WERI-Rb-1 (cell line): ENCODE data around the gene TEK.

Source experiments
- DNase-seq: peaks from one replicate; pipeline ENCODE4 v3.0.0-alpha.2; 2020
- H3K27ac ChIP-seq: fragments of 250-450 bp; sonication (Bioruptor Pico); 2 replicates; pipeline ENCODE4 v1.5.1; 2020; ENCODE audit warnings: mild to moderate bottlenecking, moderate library complexity
- H3K27me3 ChIP-seq: fragments of 250-450 bp; sonication (Bioruptor Pico); 2 replicates; pipeline ENCODE4 v1.5.1; 2021; ENCODE audit warnings: mild to moderate bottlenecking, low read depth, moderate library complexity; ENCODE audit not compliant: insufficient read depth, severe bottlenecking
- H3K36me3 ChIP-seq: fragments of 250-450 bp; sonication (Bioruptor Pico); 2 replicates; pipeline ENCODE4 v1.5.1; 2020; ENCODE audit warnings: mild to moderate bottlenecking, moderate library complexity
- H3K4me3 ChIP-seq: 2 replicates; pipeline ENCODE4 v1.5.1; 2011; ENCODE audit warnings: low read depth, mild to moderate bottlenecking, control low read depth, low read length
- H3K9me3 ChIP-seq: fragments of 250-450 bp; sonication (Bioruptor Pico); 2 replicates; pipeline ENCODE4 v1.5.1; 2021; ENCODE audit warnings: mild to moderate bottlenecking, moderate library complexity; ENCODE audit not compliant: severe bottlenecking
- TF ChIP-seq, protein P1 (sequence below): IDR thresholded peaks from 2 replicates; pipeline ENCODE4 v1.5.1; 2011; ENCODE audit warnings: low read depth, mild to moderate bottlenecking, control low read depth, inconsistent platforms, low read length

Gene TEK

DNA sequence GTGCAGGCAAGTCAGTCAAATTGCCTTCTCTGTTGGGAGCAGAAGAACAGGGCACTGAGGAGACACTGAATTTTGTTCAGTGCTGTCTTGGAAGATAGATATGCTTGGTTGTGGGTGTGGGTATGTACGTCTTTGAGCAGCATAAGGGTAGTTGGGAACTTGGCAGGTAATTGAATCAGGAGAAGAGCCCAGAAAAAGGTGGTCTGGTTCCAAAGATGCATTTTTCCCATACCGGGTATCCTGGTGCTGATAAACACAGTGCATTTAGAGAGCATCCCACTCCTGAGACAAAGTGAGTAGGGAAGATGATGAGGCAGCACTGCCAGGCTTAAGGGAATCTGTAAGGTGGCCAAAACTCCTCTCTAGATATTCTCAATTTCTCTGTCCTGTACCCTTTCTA lies 40.6 kb downstream of the TEK start:
- Histone ChIP-seq H3K27me3 (no peaks in the 10 kb centered on the region), H3K27ac (no peak overlapping the region), H3K36me3 (no peaks in the 10 kb centered on the region), H3K9me3 (no peaks in the 10 kb centered on the region), H3K4me3 (no peak overlapping the region)
- no peak for DNase-seq
- TF ChIP-seq, protein P1, sequence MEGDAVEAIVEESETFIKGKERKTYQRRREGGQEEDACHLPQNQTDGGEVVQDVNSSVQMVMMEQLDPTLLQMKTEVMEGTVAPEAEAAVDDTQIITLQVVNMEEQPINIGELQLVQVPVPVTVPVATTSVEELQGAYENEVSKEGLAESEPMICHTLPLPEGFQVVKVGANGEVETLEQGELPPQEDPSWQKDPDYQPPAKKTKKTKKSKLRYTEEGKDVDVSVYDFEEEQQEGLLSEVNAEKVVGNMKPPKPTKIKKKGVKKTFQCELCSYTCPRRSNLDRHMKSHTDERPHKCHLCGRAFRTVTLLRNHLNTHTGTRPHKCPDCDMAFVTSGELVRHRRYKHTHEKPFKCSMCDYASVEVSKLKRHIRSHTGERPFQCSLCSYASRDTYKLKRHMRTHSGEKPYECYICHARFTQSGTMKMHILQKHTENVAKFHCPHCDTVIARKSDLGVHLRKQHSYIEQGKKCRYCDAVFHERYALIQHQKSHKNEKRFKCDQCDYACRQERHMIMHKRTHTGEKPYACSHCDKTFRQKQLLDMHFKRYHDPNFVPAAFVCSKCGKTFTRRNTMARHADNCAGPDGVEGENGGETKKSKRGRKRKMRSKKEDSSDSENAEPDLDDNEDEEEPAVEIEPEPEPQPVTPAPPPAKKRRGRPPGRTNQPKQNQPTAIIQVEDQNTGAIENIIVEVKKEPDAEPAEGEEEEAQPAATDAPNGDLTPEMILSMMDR: no peak

DNA sequence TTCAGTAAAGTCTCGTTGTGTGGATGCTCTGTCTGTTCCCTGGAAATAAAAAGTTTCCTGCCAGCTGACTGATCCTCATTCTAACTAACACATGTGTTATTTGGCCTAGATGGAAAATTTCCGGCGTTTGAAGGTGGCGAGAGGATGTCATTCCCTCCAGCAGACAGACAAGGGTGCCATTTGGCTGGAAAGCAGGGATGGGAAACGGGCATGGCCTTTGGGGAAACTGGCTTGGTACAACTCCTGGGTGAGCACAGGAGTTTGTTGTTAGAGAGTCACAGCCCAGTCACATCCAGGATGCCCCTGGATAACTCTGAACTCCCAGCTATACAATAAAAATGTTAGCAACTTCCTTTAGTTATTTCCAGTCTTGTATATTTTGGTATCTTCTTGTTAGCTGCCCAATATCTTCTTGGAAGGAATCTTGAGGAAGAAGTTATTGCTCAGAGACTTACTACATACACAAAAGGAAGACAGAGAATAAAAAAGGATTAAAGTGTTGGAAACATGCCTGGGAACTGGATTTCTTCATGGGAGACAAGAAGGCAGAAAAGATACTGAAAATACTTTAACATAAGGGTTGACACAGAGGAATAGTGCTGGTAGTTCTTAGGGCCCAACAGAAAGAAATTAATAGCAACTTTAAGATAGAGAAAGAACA lies 41.9 kb downstream of the TEK start:
- Histone ChIP-seq H3K27me3 (no peaks in the 10 kb centered on the region), H3K4me3 (no peak overlapping the region), H3K9me3 (no peaks in the 10 kb centered on the region), H3K36me3 (no peaks in the 10 kb centered on the region), H3K27ac (no peak overlapping the region)
- DNase-seq: no peak
- TF ChIP-seq, protein P1: no peak

DNA sequence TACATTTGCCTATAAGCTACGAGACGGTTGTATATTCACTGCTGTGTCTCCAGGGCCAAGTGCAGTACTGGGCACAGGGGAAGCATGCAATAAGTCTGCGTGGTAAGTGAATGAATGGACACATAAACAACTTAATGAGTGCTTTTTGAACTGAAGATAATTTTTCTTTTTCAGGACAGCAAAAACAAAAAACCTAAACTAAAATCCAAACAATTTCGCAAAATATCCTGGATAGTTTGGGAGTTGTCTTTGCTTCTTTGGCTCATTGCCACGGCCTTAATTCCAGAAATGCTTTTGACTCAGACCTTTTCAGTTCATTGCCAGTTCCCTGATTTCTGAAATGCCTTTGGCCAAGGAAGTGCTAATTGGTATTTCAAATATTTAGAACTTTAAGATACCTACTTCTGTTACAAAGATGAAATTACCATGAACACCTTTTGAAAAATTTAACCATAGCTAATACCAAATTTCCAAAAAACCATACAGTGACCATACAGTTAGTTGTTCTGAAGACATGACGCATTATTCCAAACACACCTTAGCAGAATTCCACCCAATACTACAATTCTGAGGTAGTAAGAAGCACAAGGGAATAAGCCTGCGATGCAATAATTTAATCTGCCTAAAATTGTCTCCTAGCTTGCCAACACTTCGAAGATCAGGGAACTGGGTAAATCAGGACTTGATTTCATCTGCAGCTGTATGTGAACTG lies 42.8 kb downstream of the TEK start:
- Histone ChIP-seq H3K27me3 (no peaks in the 10 kb centered on the region), H3K9me3 (no peaks in the 10 kb centered on the region), H3K4me3 (no peak overlapping the region), H3K27ac (no peak overlapping the region), H3K36me3 (no peaks in the 10 kb centered on the region)
- no peak for DNase-seq
- TF ChIP-seq, protein P1: no peak

DNA sequence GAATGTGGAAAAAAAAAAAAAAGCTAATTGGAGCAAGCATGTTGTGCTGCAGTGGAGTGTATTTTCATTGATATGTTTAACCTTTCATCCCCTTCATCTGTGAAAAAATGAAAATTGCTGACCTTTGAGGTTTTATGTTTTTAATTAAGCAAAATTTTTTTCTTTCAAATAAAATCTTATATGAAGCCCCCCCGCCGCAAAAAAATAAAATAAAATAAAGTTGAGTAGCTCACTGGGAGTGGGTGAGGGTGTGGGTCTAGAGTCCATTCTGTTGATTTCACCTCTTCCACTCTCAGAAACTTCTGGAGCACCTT lies 43.3 kb downstream of the TEK start:
- no peak for DNase-seq
- H3K4me3 ChIP-seq: no peak overlapping the region
- no peaks in the 10 kb centered on the region for H3K36me3 ChIP-seq
- H3K27me3 ChIP-seq: no peaks in the 10 kb centered on the region
- TF ChIP-seq, protein P1: no peak
- no peak overlapping the region for H3K27ac ChIP-seq
- no peaks in the 10 kb centered on the region for H3K9me3 ChIP-seq

DNA sequence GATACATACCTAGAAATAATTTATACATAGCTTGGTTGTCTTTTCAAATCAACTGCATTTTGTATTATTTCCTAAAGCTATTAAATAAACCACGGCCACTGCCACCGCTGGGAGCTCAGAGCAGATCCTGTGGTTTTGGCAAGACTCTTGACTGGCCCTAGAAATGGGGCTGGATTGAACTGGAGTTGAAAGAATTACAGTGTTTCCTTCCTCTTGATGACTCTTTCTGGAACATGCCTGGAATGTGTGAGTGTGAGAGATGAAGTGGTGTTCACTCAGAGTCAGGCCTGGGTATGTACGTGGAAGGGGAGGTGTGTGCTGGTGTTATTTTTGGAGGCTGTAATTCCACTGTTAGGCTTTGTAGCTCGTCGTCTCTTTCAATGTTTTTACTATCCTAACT lies 45.9 kb downstream of the TEK start:
- Histone ChIP-seq H3K4me3 (no peak overlapping the region), H3K27ac (no peak overlapping the region), H3K9me3 (no peaks in the 10 kb centered on the region), H3K27me3 (no peaks in the 10 kb centered on the region), H3K36me3 (no peaks in the 10 kb centered on the region)
- no peak for DNase-seq
- TF ChIP-seq, protein P1: no peak

DNA sequence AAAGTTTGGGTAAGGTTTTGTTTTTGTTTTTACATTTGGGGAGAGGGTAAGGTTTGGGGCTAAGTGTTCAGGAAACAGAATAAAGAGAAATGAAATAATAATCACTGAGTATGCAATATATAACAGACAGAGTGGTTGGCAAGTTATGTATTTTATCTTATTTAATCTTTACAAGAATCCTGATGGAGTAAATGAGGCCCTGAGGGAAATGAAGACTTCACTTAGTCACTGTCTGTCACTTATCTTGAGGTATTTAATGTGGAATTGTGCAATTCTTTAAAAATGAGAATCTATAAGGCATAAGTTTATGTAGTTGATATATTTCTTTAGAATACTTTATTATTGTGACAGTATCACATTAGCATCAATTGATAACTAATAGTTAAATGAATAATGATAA lies 48.1 kb downstream of the TEK start:
- H3K27me3 ChIP-seq: no peaks in the 10 kb centered on the region
- H3K36me3 ChIP-seq: no peaks in the 10 kb centered on the region
- TF ChIP-seq, protein P1: no peak
- no peak overlapping the region for H3K4me3 ChIP-seq
- DNase-seq: no peak
- no peaks in the 10 kb centered on the region for H3K9me3 ChIP-seq
- no peak overlapping the region for H3K27ac ChIP-seq
